Non-pigmented ciliary epithelial cell (primary cell): ENCODE measurements around the gene FPGS.
A peak's percentile ranks its signal among the peaks of the same experiment; 100 is the strongest.
"Not testable (repeated sequence)": the region's sequence is repeated elsewhere in the genome, so short reads cannot be mapped to it uniquely, and the experiment has no call there.

Experiments used
- DNase-seq: peaks from one replicate; pipeline ENCODE4 v3.0.0-alpha.2; 2010; ENCODE audit warnings: low read depth

FPGS gene

DNA sequence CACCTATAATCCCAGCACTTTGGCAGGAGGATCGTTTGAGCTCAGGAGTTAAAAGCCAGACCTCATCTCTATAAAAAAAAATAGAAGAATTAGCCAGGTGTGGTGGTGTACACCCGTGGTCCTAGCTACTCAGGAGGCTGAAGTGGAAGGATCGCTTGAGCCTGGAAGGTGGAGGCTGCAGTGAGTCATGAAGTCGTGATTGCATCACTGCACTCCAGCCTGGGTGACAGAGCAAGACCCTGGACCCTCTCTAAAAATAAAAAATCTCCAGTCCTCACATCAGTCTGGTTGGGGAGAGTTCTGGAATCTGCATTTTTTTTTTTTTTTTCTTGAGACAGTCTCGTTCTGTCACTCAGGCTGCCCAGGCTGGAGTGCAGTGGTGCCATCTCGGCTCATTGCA, 9.3 kb downstream of the FPGS start:
- no peak for DNase-seq

DNA sequence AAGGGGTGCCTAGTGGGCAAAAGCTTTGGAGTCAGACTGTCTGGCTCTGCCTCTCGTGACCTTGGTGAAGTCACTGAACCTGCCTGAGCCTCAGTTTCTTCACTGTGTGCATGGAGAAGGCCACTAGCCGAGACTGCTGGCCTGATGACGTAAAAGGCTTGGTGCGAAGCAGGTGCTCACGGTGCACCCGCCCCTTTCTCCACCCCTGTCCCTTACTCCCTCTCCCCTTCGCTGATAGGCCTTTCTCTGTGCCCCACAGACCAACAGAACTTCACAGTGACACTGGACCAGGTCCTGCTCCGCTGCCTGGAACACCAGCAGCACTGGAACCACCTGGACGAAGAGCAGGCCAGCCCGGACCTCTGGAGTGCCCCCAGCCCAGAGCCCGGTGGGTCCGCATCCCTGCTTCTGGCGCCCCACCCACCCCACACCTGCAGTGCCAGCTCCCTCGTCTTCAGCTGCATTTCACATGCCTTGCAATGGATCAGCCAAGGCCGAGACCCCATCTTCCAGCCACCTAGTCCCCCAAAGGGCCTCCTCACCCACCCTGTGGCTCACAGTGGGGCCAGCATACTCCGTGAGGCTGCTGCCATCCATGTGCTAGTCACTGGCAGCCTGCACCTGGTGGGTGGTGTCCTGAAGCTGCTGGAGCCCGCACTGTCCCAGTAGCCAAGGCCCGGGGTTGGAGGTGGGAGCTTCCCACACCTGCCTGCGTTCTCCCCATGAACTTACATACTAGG, 10.4 kb downstream of the FPGS start:
- DNase-seq = no peak

DNA sequence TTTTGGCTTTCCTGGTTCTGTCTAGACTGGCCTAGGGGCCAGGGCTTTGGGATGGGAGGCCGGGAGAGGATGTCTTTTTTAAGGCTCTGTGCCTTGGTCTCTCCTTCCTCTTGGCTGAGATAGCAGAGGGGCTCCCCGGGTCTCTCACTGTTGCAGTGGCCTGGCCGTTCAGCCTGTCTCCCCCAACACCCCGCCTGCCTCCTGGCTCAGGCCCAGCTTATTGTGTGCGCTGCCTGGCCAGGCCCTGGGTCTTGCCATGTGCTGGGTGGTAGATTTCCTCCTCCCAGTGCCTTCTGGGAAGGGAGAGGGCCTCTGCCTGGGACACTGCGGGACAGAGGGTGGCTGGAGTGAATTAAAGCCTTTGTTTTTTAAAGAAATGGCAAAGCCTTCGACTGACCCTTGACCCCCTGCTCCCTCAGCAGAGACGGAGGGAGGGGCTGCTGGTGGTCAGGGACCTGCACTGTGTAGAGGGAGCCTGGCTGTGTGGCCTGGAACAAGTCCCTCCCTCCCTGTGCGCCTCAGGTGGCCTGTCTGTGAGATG, 11.1 kb downstream of the FPGS start:
- no peak for DNase-seq

DNA sequence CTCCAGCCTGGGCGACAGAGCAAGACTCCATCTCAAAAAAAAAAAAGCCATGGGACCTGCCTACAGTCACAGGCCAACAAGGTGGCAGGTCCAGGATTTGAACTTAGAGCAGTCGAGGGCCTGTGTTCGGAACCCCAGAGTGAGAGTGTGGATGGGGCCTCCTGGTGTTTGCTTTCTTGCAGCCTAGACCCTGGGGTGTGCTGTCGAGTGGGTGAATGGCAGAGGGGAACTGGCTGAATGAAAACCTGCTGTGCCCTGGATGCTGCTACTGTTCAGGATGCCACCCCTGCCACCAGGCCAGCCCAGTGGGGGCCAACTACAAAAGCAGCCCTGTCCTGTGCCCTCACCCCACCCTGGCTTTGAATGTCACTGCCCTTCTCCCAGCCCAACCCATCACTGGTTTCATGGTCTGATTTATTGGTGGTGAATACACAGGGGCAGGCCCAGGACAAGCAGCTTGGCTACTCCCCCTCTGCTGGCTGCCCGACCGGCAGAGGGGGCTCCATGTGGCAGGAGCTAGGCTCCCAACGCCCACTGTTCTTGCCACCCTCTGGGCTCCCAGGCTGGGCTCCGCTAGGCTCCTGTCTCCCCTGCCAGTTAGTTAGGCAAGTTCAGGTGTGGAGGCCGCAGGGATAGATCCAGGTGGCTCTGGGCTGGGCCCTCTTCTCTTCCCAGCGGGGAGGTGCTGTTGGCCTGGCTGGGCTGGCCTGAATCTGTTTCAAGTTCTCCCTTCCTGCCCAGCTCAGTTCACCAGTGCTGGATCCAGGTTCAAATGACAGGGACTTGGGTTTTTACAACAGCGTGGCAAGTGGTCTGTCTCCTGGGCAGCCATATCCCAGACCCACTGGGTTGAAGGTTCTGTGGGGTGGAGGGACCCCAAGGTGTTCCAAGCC, 12.2 kb downstream of the FPGS start:
- DNase-seq = no peak

DNA sequence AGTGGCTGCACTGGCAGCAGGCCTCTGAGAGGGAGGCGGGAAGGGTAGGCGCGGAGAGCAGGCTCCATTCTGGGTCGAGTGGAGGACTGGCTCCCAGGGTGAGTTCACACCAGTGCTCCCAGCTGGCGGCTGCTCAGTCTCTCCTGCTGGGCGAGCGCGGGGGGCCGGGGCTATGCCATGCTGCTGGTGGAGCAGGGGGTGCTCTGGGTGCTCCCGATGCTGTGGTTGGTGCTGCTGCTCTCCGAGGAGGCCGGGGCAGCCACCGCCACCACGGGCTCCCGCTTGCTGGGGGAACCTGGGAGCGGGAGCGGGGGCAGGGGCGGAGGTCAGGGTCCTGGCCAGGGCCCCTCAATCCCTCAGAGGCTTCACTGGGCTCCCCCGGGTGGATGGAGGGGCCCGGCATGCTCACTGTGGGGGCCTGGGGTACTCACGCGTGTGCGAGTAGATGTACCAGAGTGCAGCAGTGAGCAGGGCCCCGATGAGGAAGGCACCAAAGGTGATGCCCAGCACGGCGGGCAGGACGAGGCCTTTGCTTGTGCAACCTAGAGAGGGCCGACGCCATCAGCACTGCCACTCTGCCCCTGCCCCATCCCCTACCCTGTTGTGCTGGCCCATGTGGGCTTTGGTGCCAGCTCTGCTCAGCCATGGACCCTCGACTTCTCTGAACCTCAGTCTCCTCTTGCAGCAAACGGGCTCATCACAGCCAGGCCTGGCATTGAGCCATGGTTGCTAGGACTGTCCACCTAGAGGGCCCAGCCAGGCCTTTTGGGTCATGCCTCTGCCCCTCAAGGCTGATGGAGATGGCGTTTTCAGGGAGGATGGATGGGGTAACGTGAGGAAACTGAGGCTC, 13.1 kb downstream of the FPGS start:
- DNase-seq = no peak

DNA sequence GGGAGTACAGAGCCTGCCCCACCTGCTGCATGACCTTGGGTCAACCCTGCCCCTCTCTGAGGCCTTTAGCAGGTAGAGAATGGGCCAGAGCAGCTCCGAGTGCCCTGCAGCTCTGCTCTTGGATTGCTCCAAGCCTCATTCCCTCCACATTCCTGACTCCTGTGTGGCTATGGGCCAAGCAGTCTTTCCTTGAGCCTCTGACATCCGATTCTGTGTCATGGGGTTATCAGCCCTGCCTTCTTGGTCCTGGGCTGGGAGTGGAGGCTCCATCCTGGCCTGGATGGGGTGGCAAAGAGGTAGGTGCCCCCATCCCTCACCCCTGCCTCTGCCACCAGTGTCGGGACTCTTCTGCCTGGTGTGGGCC, 13.7 kb downstream of the FPGS start:
- no peak for DNase-seq

DNA sequence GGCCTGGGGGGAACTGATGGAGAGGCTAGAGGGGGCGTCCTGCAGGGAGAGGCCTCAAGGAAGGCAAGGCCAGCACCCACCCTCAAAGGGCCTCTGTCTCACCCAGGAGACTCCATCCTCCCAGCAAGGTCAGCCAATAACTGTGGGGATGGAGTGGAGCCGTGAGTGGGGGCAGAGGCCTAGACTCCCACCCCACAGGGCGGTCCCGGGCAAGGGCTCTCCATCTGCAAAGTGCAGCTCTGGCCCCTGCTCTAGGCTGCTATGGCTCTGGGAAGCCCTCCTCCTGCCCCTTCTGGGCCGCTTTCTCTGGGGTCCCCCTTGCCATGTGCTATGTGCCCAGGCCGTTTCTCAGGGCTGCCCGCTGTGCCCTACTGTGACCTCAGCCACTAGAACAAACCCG, 14.0 kb downstream of the FPGS start:
- no peak for DNase-seq

DNA sequence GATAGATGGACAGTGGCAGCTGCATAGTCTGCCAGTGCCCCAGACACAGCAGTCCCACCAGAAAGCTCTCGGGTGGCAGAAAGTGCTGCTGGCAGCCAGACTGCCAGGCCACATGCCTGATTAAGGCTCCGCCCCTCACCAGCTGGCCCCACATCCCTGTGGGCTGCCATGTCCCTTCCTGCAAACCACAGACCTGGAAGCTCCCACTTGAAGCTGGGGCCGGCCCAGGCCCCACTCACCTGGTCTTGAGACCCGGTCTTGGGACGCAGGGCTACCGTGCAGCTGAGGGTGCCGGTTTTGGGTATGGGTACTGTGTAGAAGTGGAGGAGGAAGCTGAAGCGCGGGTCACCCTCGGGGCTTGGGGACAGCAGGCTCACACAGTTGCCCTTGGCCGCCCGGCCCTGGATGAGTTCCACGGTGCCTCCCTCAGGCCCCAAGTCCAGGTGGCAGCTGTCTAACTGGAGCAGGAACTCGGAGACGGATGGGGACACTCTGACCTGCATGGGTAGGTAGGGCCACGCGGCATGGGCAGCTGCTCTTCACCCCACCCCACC, 15.3 kb downstream of the FPGS start:
- DNase-seq = no peak

DNA sequence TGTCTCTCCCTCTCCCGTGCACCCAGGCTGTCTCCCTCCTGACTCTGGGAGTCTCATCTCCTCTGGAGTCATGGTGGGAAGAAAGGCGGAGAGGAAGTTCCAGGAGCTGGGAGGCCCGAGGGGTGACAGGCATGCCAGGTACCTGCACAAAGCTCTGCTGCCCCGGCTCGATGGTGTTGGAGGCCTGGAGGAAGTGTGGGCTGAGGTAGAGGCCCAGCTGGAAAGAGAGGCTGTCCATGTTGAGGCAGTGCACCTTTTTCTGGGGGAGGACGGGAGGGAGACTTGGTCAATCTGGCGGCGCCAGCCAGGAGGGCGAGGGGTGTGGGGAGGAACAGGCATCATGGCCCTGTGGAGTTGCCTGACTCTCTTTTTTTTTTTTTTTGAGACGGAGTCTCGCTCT, 15.9 kb downstream of the FPGS start:
- DNase-seq = no peak

DNA sequence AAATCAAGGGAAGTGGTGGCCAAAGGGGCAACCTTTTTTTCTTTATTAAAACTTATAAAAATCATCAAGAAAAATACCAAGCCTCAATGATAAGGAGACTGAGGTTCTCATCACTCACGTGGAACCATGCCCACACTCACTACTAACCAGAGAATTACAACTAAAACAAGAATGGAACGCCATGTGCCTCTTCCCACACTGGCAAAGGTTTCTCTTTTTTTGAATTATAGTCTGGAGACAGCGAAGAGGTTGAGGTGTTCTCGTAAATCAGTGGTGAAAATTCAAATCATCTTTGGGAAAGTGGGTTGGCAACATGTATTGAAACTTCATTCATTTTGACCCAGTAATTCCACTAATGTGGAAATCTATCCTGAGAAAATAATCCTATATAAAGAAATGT, 19.4 kb downstream of the FPGS start:
- no peak for DNase-seq

DNA sequence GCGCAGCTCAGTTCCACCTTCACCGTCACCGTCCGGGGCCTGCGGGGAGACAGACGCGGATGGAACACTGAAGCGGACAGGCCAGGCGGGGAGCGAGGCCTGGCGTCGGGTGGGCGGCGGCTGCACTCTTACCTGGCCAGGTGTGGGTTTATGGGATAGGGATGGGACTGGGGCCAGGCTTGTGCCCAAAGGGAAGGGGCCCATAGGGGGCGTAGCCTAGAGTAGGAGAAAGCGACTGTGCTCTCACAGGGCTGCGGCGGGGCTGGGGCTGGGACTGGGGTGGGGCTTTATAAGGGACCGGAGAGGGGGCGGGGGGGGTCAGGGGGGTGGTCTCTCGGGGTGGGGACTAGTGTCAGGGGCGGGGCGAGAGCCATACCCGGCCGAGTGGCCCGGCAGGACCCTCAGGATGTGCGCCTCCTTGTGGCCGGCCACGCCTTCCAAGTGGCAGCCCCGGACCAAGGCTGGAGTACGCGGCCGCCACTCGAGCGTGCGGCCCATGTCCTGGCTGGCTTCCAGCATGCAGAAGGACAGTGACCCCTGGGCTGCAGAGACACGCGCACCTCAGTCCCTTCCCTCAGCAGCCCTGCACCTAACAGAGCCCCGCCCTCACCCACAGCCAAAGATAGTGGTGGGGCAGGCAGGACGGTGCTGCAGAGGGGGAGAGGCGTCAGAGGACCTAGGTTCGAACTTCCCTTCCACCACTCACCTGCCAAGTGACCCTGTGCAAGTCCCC, 22.8 kb downstream of the FPGS start:
- DNase-seq = no peak

DNA sequence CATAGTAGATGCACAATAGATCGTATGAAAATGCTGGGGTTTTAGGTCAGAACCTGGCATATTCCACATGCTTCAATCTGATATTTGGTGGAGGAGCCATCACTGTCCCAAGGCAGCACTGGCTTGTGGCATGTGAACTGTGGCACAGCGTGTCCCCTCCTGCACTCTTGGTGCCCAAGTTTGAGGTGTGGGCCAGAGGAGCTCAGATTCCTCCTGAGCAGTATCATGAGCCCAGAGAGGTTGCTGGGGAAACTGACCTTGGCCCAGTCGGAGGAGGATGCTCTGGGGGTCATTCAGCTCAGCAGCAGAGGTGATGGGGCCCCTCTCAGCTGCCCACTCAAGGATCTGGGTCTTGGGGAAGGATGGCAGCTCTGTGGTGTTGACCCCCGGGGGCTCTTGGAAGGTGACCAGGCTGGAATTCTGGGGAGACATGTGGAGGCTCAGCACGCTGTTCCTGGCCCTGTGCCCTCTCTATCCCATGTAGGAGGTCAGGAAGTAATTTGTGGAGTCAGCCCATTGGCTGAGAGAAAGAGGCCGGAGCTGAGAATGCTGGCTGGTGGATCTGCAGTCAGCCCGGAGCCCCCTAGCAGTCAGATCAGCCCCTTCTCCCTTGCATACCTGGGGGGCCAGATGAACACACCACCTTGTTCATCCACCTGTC, 23.7 kb downstream of the FPGS start:
- no peak for DNase-seq

DNA sequence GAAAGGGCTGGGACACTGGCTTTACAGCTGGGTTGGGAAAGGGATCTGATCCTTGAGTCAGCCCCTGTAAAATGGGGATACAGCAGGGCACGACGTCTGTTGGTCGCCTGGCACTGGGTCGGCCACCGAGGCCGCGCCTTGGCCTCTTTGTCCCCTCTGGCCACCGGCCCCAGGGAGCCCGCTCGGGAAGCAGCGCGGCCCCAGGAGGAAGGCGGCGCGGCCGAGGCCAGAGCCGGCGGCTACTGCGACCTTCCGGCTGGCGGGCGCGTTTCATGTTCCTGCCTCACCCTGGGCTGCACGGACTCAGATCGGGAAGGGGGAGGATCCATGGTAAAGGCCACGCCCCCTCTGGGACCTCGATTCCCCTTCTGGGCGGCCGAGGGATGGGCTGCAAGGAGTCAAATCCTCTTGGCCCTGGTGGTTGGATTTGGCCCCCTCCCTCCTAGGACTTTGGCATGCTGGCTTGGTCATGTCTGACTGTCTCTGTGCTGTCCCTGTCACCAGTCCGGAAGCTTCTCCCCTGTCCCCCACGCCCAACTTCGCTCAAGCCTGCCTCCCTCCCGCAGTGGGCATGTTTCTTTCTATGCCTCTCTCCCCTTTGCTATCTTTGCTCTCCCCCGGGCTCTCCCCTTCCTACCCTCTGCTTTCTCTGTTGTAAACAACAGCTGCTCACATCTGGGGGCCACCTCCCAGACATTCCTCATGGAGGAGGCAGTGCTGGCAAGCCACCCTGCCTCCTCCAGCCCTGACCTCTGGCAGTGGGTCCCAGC, 25.8 kb downstream of the FPGS start:
- DNase-seq = peak; percentile 15

DNA sequence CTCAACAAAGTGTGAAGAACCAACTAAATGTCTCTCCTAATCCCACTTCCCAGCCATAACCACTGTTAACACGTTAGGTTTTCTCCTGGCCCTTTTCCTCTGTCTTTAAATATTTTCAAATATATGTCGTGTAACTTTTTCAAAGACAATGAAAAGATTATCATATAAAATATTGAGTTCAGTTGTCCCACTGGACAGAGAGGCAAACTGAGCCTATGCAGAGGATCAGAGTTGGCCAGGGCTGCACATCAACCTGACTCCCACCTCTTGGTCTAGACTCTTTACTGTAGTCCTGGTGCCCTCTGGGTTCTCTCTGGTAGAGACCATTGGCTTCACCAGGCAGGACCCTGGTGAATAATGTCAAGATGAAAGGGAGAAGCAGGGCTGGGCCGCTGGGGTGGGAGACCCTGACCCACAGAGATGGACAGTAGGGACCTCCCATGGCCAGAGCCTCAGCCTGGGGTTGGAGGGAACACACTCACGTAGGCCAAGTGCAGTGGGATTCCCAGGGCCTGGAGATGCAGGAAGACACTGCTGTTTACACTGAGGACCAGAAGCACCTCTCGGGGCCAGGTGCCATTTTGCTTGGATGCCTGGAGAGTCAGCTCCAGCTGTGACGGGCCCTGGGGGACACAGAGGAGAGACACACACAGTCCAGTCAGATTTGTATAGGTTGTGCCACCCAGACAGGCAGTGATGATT, 26.7 kb downstream of the FPGS start:
- DNase-seq = no peak

DNA sequence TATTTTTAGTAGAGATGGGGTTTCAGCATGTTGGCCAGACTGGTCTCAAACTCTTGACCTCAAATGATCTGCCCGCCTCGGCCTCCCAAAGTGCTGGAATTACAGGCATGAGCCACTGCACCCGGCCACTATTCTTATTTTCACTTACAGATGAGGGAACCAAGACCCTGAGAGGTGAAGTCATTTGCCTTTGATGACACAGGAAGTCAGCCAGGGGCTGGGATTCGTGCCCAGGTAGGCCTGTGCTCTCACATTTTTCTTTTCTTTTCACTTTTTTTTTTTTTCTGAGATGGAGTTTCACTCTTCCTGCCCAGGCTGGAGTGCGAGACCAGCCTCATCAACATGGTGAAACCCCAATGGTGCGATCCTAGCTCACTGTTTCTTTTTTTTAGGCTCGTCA, 29.6 kb downstream of the FPGS start:
- no peak for DNase-seq

DNA sequence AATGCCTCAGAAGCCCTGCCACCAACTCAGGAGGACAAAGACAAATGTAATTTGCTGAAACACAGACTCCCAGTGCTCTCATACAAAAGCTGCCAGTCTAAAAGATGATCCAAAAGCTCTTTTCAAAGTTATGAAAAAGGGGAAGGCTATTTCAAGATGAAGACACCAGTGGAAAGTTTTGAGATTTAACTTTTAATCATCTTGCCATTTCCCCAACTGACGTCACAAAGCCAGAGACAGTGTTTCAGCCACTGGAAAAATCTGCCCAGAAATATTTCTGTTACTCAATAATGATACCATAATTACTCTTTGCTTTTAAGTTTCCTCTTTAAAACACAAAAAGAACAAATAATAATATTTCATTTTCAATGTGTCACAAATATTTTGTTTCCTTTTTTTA, 30.9 kb downstream of the FPGS start:
- no peak for DNase-seq

DNA sequence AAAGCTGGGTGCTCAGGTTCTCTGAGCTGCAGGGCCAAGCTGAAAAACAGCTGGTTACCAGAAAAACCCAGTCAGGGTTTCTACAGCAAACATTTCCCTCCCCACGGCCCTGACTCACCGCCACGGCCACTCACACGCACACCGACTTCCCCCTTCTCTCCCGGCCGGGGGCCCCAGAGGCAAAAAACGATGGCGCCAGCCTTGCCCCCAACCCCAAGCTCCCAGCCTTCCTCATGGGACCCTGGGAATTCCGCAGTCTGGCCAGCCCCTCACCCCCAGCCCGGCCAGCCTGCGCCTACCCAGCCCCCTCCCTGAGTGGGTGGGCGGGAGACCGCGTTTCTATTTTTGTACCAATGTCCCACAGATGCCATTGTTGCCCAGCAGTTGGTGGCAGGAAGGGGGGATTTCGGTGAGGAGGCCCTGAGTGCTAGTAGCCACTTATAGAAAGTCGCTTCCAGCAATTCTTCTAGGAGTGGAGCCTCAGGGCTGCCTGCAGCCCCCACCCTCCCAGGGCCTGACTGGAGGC, 33.4 kb downstream of the FPGS start:
- DNase-seq = no peak

DNA sequence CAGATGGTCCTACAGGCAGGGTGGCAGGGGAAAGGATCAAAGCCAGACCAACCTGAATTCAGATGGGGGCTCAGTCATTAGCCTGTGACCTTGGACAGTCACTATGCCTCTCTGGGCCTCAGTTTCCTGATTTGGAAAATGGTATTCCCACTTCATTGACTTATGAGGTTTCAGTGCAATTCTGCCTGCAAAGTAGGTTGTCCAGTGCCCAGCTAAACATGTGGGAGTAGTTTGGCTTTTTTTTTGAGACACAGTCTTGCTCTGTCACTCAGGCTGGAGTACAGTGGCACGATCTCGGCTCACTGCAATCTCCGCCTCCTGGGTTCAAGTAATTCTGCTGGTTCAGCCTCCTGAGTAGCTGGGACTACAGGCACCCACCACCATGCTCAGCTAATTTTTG, 33.9 kb downstream of the FPGS start:
- not testable (repeated sequence) for DNase-seq

DNA sequence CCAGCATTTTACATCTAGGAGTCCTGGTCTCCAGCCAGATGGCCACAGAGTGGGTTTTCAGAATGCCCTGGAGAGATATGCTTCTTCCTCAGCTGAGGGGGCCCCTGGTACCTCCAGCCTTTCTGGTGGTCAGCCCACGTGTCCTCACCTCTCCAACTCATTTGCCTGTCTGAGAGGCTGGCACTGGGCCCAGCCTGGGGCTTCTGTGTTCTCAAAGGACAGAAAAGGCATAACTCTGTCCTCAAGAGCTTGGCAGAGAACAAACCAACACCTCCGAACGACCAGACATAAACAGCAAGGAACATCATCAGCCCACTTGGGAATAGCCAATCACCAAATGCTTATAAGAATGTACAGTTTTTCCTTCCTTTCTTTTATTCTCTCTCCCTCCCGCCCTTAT, 34.7 kb downstream of the FPGS start:
- DNase-seq = no peak
